Suprapubic skin (tissue), 4 donors: ENCODE results near the gene POU2AF3. TPM values are rescaled to one million over a fixed set of nuclear protein-coding genes. Genes with fewer than 3 reads are reported as not detected.

Experiments used
- DNase-seq, 2 donors: peaks; one replicate each; pipeline ENCODE4 v3.0.0-alpha.2; 2019; ENCODE audit warnings: low spot score in 2 of 2
- H3K27ac ChIP-seq: fragments of 200-600 bp; sonication (generic); one replicate; pipeline ENCODE4 v1.5.1; 2019
- H3K27me3 ChIP-seq: fragments of 200-600 bp; sonication (generic); one replicate; pipeline ENCODE4 v1.5.1; 2019
- H3K36me3 ChIP-seq: fragments of 200-600 bp; sonication (generic); one replicate; pipeline ENCODE4 v1.5.1; 2019
- H3K4me1 ChIP-seq: fragments of 200-600 bp; sonication (generic); one replicate; pipeline ENCODE4 v1.5.1; 2019
- H3K4me3 ChIP-seq: fragments of 200-600 bp; sonication (generic); one replicate; pipeline ENCODE4 v1.5.1; 2019; ENCODE audit warnings: mild to moderate bottlenecking
- H3K9me3 ChIP-seq: fragments of 200-600 bp; sonication (generic); one replicate; pipeline ENCODE4 v1.5.1; 2019
- EP300 ChIP-seq: sonication (generic); formaldehyde crosslinking; IDR thresholded peaks from one replicate; pipeline ENCODE4 v1.6.1; 2017; ENCODE audit warnings: antibody characterized with exemption
- POLR2A ChIP-seq, 2 donors: fragments of 450-650 bp; IDR thresholded peaks; one replicate each; pipeline ENCODE4 v1.6.1; 2017; ENCODE audit warnings: antibody characterized with exemption in 2 of 2, mild to moderate bottlenecking in 2 of 2, moderate library complexity in 2 of 2
- POLR2AphosphoS5 ChIP-seq, 3 donors: sonication (generic); formaldehyde crosslinking; IDR thresholded peaks; one replicate each; pipeline ENCODE4 v1.6.1; 2017; ENCODE audit warnings: antibody characterized with exemption in 3 of 3
- WGBS: methylation state at CpG from one replicate; pipeline ENCODE4 v1.1.5; 2018; 5-methylcytosine and 5-hydroxymethylcytosine counted together
- total RNA-seq, 4 donors: library from RNA; depleted of rRNA; stranded (reverse); fragments of >200 nt; gene quantifications; one replicate each; pipeline ENCODE4 v1.1.0, GENCODE V29; 2016
- TF ChIP-seq, protein P1 (sequence below), 2 donors: fragments of 200-600 bp in 1 of 2; fragments of 450-650 bp in 1 of 2; sonication (generic) in 1 of 2; IDR thresholded peaks; one replicate each; pipeline ENCODE4 v1.5.1; 2016 to 2019; ENCODE audit warnings: antibody characterized with exemption in 2 of 2, mild to moderate bottlenecking in 1 of 2, moderate library complexity in 1 of 2

The POU2AF3 gene
- total RNA-seq, 4 donors from 2014 or later = 0.89 TPM; not detected in 3

DNA sequence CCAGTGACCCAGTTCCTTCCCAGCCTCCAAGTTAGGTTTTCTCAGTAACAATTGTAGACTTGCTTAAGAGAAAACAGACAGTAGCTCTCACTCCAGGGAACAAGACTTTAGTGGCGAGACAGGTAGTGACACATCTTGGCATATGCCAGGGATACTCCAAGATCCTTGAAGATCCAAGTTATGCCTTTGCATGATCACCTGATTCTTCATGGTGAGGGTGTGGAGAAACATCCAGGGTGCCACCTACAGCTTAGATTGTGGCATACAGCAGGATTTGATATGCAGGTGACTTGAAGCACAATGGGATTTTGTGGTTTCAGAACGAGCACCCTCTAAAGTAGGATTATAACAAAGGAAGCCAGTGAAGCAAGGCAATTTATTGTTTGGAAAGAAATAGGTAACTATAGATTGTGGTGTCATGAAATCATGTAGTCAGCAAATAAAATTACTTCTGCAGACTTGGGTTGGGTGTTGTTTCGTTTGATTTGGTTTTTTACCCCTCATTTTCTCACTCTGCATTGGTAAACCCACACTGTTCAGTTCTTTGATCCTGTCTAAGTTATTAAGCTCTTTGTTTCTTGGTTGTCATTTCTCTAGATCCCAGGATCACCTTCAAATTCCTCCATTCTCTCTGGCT, 9.2 kb downstream of the POU2AF3 start:
- Histone ChIP-seq H3K27me3 (peaks cover 24% of the 10 kb centered on the region), H3K4me3 (no peak overlapping the region), H3K27ac (no peak overlapping the region), H3K36me3 (no peaks in the 10 kb centered on the region), H3K4me1 (peaks cover 11% of the 10 kb centered on the region), H3K9me3 (no peaks in the 10 kb centered on the region)
- TF ChIP-seq, protein P1, sequence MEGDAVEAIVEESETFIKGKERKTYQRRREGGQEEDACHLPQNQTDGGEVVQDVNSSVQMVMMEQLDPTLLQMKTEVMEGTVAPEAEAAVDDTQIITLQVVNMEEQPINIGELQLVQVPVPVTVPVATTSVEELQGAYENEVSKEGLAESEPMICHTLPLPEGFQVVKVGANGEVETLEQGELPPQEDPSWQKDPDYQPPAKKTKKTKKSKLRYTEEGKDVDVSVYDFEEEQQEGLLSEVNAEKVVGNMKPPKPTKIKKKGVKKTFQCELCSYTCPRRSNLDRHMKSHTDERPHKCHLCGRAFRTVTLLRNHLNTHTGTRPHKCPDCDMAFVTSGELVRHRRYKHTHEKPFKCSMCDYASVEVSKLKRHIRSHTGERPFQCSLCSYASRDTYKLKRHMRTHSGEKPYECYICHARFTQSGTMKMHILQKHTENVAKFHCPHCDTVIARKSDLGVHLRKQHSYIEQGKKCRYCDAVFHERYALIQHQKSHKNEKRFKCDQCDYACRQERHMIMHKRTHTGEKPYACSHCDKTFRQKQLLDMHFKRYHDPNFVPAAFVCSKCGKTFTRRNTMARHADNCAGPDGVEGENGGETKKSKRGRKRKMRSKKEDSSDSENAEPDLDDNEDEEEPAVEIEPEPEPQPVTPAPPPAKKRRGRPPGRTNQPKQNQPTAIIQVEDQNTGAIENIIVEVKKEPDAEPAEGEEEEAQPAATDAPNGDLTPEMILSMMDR (IDR thresholded peaks at IDR 0.05) = no peak
- TF ChIP-seq POLR2A (IDR thresholded peaks at IDR 0.05) (no peak), EP300 (no peak), POLR2AphosphoS5 (IDR thresholded peaks at IDR 0.05) (no peak)
- WGBS = 76% methylated on average over 3 of the region's 3 CpGs
- DNase-seq = no peak

DNA sequence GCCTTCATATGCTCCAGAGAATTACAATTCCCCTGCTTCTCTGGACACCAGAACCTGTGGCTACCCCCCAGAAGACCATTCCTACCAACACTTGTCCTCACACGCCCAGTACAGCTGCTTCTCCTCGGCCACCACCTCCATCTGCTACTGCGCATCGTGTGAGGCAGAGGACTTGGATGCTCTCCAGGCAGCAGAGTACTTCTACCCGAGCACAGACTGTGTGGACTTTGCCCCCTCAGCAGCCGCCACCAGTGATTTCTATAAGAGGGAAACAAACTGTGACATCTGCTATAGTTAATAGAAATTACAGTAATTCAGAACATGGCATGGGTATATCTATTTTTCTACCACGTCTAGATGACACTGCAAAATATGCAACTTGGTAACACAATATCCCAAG, 9.8 kb downstream of the POU2AF3 start:
- no peak for TF ChIP-seq EP300
- TF ChIP-seq, protein P1 (IDR thresholded peaks at IDR 0.05) = no peak
- no peak for TF ChIP-seq POLR2A (IDR thresholded peaks at IDR 0.05)
- TF ChIP-seq POLR2AphosphoS5 (IDR thresholded peaks at IDR 0.05) = no peak
- Histone ChIP-seq H3K36me3 (no peaks in the 10 kb centered on the region), H3K4me1 (peaks cover 5% of the 10 kb centered on the region), H3K27ac (no peak overlapping the region), H3K9me3 (no peaks in the 10 kb centered on the region), H3K27me3 (peaks cover 24% of the 10 kb centered on the region), H3K4me3 (no peak overlapping the region)
- WGBS = 82% methylated on average over 7 of the region's 7 CpGs
- no peak for DNase-seq

DNA sequence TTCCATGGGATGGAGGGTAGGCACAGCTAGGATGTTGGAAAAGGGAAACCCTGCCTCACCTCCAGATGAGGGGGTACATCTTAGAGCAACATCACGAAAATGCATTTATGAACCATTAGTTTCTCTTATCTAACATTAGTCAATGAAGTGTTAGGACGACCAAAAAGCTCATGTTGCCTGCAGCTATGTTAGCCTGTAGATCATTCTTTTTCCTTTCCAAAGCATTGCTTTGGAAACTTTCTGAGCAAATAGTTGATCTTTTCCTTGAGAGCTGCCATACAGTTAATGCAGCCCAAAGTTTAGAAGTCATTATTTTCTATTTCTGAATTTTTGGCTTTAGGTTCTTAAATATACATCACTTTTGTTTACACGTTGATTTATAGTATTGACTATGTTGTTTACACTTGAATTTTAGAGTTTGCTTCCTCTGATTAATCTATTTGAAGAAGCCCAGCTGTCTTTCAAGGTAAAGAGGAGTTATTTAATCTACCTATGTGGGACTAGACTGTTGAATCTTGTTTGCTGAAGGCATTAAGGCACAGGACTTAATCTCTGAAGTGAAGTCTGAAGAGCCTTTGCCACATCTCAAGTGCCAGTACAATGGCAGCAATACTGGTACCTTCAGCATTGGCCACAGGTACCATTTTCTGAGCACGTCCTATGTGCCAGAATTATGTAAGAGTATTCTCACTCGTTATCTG, 11.0 kb downstream of the POU2AF3 start:
- no peak for DNase-seq
- no peak overlapping the region for H3K27ac ChIP-seq
- peaks cover 24% of the 10 kb centered on the region for H3K27me3 ChIP-seq
- 64% methylated on average over 5 of the region's 5 CpGs for WGBS
- no peak overlapping the region for H3K4me3 ChIP-seq
- no peaks in the 10 kb centered on the region for H3K36me3 ChIP-seq
- no peak for TF ChIP-seq POLR2AphosphoS5 (IDR thresholded peaks at IDR 0.05)
- no peak for TF ChIP-seq POLR2A (IDR thresholded peaks at IDR 0.05)
- TF ChIP-seq EP300 = no peak
- TF ChIP-seq, protein P1 (IDR thresholded peaks at IDR 0.05) = no peak
- no peaks in the 10 kb centered on the region for H3K9me3 ChIP-seq
- H3K4me1 ChIP-seq = no peaks in the 10 kb centered on the region

DNA sequence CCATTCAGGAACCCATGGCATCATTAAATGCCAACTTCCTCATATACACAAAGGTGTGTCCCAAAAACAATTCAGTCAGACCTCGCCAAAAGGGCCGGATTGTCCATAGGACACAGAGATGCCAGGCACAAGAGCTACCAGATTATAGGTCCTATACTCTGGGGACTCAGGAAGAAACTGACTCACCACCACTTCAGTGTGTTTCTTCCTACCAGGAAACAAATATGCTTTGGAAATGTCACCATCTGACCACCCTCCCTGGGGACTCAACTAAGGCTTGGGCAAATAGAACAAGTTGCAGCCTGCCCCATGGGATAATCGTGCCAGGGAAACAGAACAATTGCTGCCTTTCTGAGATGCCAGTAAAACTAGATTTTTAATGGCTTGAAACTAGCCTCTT, 11.7 kb downstream of the POU2AF3 start:
- Histone ChIP-seq H3K4me3 (no peak overlapping the region), H3K9me3 (no peaks in the 10 kb centered on the region), H3K27me3 (peaks cover 24% of the 10 kb centered on the region), H3K36me3 (no peaks in the 10 kb centered on the region), H3K4me1 (no peaks in the 10 kb centered on the region), H3K27ac (no peak overlapping the region)
- TF ChIP-seq POLR2AphosphoS5 (IDR thresholded peaks at IDR 0.05) (no peak), POLR2A (IDR thresholded peaks at IDR 0.05) (no peak), EP300 (no peak)
- TF ChIP-seq, protein P1 (IDR thresholded peaks at IDR 0.05) = no peak
- DNase-seq = no peak
- WGBS = 54% methylated on average over 3 of the region's 3 CpGs

DNA sequence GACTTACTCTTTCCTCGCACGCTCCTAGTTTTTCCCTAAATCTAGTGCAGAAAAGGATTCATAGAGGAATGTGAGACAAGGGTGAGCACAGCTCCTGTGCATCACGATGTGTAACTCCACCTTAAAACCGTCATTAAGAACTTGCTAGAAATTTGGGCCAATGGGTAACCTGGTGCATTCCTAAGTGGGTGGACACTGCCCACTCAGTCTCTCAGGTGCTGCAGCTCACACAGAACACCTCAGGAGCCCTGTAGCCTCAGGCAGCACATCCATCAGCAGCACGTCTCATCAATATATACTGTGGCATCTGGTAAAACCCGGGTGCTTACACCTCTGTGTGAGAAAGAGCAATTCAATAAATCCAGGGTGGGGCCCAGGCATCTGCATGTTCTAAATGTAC, 12.4 kb downstream of the POU2AF3 start:
- Histone ChIP-seq H3K9me3 (no peaks in the 10 kb centered on the region), H3K27ac (no peak overlapping the region), H3K27me3 (peaks cover 24% of the 10 kb centered on the region), H3K4me1 (no peaks in the 10 kb centered on the region), H3K36me3 (no peaks in the 10 kb centered on the region), H3K4me3 (no peak overlapping the region)
- DNase-seq = no peak
- TF ChIP-seq POLR2A (IDR thresholded peaks at IDR 0.05) = no peak
- TF ChIP-seq EP300 = no peak
- TF ChIP-seq POLR2AphosphoS5 (IDR thresholded peaks at IDR 0.05) = no peak
- TF ChIP-seq, protein P1 (IDR thresholded peaks at IDR 0.05) = no peak
- 80% methylated on average over 6 of the region's 6 CpGs for WGBS
